ENCODE results near the gene CCDC188.

Gene CCDC188

DNA sequence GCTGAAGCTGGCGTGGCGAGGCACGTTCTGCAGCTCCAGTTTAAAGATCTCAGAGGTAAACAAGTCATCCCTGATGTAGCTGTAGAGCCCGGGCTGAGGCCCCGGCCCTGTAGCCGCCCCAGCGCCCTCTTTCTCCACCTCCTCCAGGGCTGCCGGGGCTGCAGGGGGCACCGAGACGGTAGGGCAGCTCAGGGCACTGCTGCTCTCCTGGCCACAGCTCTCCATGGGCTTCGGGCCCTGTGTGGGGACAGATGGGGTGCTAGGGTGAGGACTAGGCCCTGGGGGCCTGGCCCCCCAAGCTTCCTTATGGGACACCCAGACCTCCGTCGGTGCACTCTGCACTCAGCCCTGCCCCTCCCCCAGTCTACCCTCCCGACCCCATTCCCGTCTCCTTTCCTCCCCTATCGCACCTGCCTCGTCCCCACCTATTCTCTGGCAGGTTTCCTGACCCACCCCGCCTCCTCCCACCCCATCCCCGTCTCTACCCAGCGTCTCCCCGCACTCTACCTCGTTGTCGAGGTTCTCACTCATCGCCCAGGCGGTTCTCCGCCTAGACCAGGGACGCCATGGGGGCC lies 34.4 kb downstream of the CCDC188 start:
- H3K4me3 ChIP-seq (ENCODE audit: low read depth, low read length) = peak overlapping the region; percentile 98
- TF ChIP-seq, protein P1, sequence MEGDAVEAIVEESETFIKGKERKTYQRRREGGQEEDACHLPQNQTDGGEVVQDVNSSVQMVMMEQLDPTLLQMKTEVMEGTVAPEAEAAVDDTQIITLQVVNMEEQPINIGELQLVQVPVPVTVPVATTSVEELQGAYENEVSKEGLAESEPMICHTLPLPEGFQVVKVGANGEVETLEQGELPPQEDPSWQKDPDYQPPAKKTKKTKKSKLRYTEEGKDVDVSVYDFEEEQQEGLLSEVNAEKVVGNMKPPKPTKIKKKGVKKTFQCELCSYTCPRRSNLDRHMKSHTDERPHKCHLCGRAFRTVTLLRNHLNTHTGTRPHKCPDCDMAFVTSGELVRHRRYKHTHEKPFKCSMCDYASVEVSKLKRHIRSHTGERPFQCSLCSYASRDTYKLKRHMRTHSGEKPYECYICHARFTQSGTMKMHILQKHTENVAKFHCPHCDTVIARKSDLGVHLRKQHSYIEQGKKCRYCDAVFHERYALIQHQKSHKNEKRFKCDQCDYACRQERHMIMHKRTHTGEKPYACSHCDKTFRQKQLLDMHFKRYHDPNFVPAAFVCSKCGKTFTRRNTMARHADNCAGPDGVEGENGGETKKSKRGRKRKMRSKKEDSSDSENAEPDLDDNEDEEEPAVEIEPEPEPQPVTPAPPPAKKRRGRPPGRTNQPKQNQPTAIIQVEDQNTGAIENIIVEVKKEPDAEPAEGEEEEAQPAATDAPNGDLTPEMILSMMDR (IDR thresholded peaks at IDR 0.05; ENCODE audit: borderline replicate concordance, insufficient read depth, low read depth, low read length) = no peak

DNA sequence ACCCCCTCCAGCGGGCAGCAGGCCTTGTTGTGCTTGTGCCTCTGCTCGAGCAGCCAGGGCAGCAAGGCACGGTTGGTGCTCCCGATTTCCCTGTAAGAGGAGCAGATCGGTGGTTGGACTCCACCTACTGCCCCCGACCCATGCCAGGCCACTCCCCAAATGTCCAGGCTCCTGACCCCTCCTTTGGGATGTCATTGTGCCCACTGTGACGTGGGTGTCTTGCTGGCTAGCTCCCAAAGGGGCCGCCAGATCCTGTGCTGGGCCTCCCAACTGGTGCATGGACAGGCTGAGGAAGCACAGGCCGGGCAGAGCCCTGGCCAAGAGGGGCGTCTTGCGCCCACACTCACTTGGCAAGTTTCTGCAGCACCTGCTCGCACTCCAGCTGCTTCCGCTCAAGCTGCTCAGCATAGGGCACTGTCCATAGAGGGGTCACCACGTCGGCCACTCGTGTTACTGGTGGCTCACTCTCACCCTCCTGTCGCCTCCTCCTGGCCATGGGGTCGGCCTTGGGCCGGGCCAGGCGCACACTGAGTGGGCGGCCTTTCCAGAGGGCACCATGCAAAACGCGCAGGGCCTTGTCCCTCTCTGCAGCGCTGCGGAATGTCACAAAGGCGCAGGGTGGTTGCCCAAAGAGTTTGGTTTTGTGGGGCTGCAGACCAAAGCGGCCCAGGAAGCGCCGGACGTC lies 35.0 kb downstream of the CCDC188 start, which contains the start of gene RANBP1:
Gene RANBP1, plus strand, starts transcription at position 414 of the 685 bp plus-strand sequence. Its CDS starts 81 bp downstream, at position 495.
- TF ChIP-seq, protein P1 (IDR thresholded peaks at IDR 0.05; ENCODE audit: borderline replicate concordance, insufficient read depth, low read depth, low read length) = no peak
- peak within 1 kb of the TSS; percentile 98 for H3K4me3 ChIP-seq (ENCODE audit: low read depth, low read length)

DNA sequence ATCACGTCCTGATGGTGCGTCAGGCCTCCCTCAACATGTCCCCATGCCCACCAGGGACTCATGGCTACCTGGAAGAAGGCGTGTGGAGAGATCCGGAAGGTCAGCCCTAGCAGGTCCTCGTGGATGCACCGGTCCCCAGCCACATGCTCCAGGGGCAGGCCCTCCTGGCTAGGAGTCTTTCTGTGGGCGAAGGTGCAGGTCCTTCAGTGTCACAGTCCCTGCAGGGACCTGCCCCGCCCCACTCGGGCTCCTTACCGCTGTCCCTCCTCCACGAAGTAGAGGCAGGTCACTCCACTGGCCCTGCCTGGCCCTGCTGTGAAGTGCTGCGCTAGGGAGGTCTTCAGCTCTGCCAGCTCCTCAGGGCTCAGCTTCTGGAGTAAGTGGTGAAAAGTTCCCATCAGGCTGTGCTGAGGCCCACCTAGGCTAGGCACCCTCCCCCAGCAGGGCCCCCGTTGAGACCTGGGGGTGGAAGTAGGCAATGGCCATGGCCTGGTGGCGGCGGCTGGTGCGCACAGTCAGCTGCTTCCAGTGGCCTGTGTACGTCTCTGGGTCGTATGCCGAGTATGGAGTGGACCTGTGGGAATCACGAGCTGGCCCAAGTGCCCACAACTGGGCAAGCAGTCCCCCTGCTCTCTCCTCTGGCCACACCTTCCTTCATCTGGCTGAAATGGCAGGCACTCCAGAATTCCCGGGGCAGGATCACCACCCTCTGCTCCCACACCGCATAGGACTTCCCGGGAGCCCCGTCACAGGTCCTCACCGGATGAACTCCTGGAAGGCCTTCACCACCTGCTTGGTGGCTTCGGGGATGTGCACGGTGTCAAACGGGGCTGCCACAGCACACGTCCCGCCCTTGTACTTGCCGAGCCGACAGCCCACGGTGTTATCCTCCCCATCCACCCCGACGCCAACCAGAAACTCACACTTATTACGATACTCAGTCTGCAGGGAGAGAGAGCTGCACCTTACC lies 36.1 kb downstream of the CCDC188 start:
- H3K4me3 ChIP-seq (ENCODE audit: low read depth, low read length) = no peak overlapping the region
- TF ChIP-seq, protein P1 (IDR thresholded peaks at IDR 0.05; ENCODE audit: borderline replicate concordance, insufficient read depth, low read depth, low read length) = no peak

DNA sequence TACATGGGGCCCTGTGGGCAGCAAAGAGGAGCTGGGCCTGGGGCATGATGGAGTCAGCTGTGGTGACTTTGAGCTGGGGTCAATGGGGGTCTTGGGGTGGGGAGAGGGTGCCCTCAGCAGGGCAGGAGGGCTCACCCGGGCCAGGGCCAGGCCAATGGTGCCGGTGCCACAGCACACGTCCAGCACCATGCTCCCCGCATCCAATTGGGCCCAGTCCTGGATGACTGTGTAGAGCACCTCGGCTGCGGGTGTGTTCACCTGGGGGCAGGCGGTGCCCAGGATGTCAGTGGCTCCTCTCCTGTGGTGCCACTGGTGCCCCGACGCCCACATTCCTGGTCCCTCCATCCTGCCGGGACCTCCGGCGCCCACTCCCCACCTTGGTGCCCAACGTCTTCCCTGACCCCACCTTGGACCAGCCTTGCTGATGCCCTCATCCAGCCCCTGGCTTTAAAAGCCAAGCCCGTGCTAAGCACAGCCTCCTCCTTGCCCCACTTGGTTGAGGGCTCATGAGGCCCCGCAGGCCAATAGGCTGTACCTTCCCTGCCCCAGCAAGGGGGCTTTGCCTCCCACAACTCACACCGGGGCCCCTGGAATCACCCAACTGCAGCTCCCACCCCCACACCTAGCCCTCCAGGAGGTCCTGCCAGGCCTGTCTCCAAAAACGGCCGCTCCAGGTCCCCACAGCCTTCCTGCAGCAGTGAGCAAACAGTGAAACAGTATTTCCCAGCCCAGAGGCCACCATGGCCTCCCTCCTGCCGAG lies 37.1 kb downstream of the CCDC188 start:
- TF ChIP-seq, protein P1 (IDR thresholded peaks at IDR 0.05; ENCODE audit: borderline replicate concordance, insufficient read depth, low read depth, low read length) = no peak
- no peak overlapping the region for H3K4me3 ChIP-seq (ENCODE audit: low read depth, low read length)

DNA sequence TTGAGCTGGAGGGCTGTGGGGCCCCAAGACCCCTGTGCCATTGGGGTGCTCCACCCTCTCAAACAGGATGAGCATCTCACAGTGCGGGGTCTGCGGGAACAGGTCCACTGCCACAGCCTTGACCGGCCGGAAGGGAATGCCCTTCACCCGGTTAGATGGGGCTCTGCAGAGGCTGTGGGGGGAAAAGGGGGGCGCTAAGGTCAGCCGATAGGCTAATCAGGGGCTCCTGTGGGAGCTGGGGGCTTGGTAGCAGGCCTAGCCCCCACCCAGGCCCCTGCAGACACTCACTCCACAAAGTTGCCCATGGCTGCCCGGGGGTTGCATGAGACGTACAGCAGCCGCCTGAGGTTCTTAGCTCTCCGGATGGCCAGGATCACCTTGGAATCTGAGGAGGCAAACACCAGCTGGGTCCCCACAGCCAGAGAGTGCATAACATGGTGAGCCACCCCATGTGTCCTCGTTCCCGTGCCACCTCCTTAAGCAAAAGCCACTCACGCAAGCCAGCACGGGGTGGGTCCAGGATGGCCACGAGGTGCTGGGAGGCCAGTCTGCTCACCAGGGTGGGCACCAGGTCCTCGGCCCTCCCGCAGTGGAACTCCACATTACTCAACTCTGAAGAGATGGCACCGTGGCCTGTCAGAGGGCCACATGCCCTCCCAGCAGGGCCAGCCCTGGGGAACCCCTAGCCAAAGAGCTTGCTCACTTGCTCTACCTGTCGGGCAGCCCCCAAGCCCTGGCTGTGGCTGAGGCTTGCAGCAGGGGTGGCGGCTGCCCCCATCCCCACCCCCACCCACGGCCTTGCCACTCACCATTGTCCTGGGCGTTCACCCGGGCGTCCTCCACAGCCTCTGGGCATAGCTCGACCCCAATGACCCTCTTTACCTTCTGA lies 38.0 kb downstream of the CCDC188 start:
- H3K4me3 ChIP-seq (ENCODE audit: low read depth, low read length) = no peak overlapping the region
- TF ChIP-seq, protein P1 (IDR thresholded peaks at IDR 0.05; ENCODE audit: borderline replicate concordance, insufficient read depth, low read depth, low read length) = no peak

Data from GM12875 (cell line).